ENCODE data around the gene VPS37D. TPM values are rescaled to one million over a fixed set of nuclear protein-coding genes. Genes with fewer than 3 reads are reported as not detected.

VPS37D gene
- total and polyA plus RNA-seq, 7 donors = 0.18 to 1.1 (median 0.67) TPM

- no peaks in the 10 kb centered on the region for H3K27me3 ChIP-seq (ENCODE audit: insufficient read depth in 3 of 3, low read length in 2 of 3)
- TF ChIP-seq CTCF (IDR thresholded peaks at IDR 0.05) = no peak
- ATAC-seq (no peak), DNase-seq (no peak)
- peaks cover 0 to 63% of the 10 kb centered on the region in 2 donors for H3K36me3 ChIP-seq (ENCODE audit: insufficient read depth in 1 of 2, low read depth in 1 of 2)
- no peaks in the 10 kb centered on the region for H3K9me3 ChIP-seq
- intact Hi-C loops (cut with DNase I) = no loop called here
- no peak overlapping the region for H3K27ac ChIP-seq
- H3K4me3 ChIP-seq = no peak overlapping the region
- no peaks in the 10 kb centered on the region for H3K4me1 ChIP-seq
- 68 to 73% (median 73%) methylated on average over 15 of the region's 15 CpGs for WGBS, 3 donors
Observed at GRCh38 chr7:73699370-73700068, 31.9 kb downstream of the VPS37D start.

GRCh38 chr7:73700069-73700423, 32.4 kb downstream of the VPS37D start:
- H3K36me3 ChIP-seq (ENCODE audit: insufficient read depth in 1 of 2, low read depth in 1 of 2) = peaks cover 0 to 57% of the 10 kb centered on the region in 2 donors
- DNase-seq = no peak
- WGBS, 3 donors = 78 to 85% (median 80%) methylated on average over 8 to 14 of the region's 14 CpGs
- no peaks in the 10 kb centered on the region for H3K9me3 ChIP-seq
- intact Hi-C loops (cut with DNase I) = no loop called here
- no peak overlapping the region for H3K27ac ChIP-seq
- no peak for TF ChIP-seq CTCF (IDR thresholded peaks at IDR 0.05)
- H3K4me1 ChIP-seq = no peaks in the 10 kb centered on the region
- H3K4me3 ChIP-seq = no peak overlapping the region
- no peak for ATAC-seq
- H3K27me3 ChIP-seq (ENCODE audit: insufficient read depth in 3 of 3, low read length in 2 of 3) = no peaks in the 10 kb centered on the region

GRCh38 chr7:73700581-73701134, 33.0 kb downstream of the VPS37D start:
- WGBS, 3 donors = 85 to 89% (median 85%) methylated on average over 12 to 15 of the region's 15 CpGs
- Histone ChIP-seq H3K27ac (no peak overlapping the region), H3K9me3 (no peaks in the 10 kb centered on the region), H3K36me3 (ENCODE audit: insufficient read depth in 1 of 2, low read depth in 1 of 2) (peaks cover 0 to 51% of the 10 kb centered on the region in 2 donors), H3K4me3 (no peak overlapping the region), H3K27me3 (ENCODE audit: insufficient read depth in 3 of 3, low read length in 2 of 3) (no peaks in the 10 kb centered on the region), H3K4me1 (no peaks in the 10 kb centered on the region)
- intact Hi-C loops (cut with DNase I) = no loop called here
- TF ChIP-seq CTCF (IDR thresholded peaks at IDR 0.05) = no peak
- DNase-seq (no peak), ATAC-seq (no peak)

- DNase-seq = no peak
- intact Hi-C loops (cut with DNase I) = no loop called here
Observed at GRCh38 chr7:73701357-73701995, 33.8 kb downstream of the VPS37D start.

More at GRCh38 chr7:73701357-73701995, 33.8 kb downstream of the VPS37D start:
- H3K9me3 ChIP-seq = no peaks in the 10 kb centered on the region
- TF ChIP-seq CTCF (IDR thresholded peaks at IDR 0.05) = peak; percentile 37
- WGBS, 3 donors = 67 to 74% (median 74%) methylated on average over 13 of the region's 13 CpGs
- peak; percentile 32 to 62 (median 60) for ATAC-seq
- peaks cover 0 to 43% of the 10 kb centered on the region in 2 donors for H3K36me3 ChIP-seq (ENCODE audit: insufficient read depth in 1 of 2, low read depth in 1 of 2)
- no peaks in the 10 kb centered on the region for H3K4me1 ChIP-seq
- H3K27me3 ChIP-seq (ENCODE audit: insufficient read depth in 3 of 3, low read length in 2 of 3) = no peaks in the 10 kb centered on the region
- no peak overlapping the region for H3K4me3 ChIP-seq
- no peak overlapping the region for H3K27ac ChIP-seq

Measured in psoas muscle (tissue), 8 donors.